ENCODE results near the gene EPB41L3.

GRCh38 chr18:5532066-5532465, 11.7 kb downstream of the EPB41L3 start:
- no peak for TF ChIP-seq POLR2AphosphoS5 (IDR thresholded peaks at IDR 0.05; ENCODE audit: low read depth, low read length)
- TF ChIP-seq REST (IDR thresholded peaks at IDR 0.05; ENCODE audit: insufficient read depth in 1 of 2, low read depth in 2 of 2, low read length in 2 of 2): no peak
- no peak for TF ChIP-seq SIN3A (IDR thresholded peaks at IDR 0.05; ENCODE audit: borderline replicate concordance, insufficient read depth, low read length)
- no peak for TF ChIP-seq TAF1 (IDR thresholded peaks at IDR 0.05; ENCODE audit: borderline replicate concordance, insufficient read depth, low read length)

All from PFSK-1 (cell line).